IPS DF 4.7 (cell line): ENCODE measurements around the gene EIF4A3.
"Not testable (repeated sequence)": the region's sequence is repeated elsewhere in the genome, so short reads cannot be mapped to it uniquely, and the experiment has no call there.

ENCODE experiments used
- DNase-seq: peaks from one replicate; pipeline ENCODE4 v3.0.0-alpha.2; 2013; ENCODE audit warnings: low spot score; ENCODE audit errors: extremely low read depth

The EIF4A3 gene

DNA sequence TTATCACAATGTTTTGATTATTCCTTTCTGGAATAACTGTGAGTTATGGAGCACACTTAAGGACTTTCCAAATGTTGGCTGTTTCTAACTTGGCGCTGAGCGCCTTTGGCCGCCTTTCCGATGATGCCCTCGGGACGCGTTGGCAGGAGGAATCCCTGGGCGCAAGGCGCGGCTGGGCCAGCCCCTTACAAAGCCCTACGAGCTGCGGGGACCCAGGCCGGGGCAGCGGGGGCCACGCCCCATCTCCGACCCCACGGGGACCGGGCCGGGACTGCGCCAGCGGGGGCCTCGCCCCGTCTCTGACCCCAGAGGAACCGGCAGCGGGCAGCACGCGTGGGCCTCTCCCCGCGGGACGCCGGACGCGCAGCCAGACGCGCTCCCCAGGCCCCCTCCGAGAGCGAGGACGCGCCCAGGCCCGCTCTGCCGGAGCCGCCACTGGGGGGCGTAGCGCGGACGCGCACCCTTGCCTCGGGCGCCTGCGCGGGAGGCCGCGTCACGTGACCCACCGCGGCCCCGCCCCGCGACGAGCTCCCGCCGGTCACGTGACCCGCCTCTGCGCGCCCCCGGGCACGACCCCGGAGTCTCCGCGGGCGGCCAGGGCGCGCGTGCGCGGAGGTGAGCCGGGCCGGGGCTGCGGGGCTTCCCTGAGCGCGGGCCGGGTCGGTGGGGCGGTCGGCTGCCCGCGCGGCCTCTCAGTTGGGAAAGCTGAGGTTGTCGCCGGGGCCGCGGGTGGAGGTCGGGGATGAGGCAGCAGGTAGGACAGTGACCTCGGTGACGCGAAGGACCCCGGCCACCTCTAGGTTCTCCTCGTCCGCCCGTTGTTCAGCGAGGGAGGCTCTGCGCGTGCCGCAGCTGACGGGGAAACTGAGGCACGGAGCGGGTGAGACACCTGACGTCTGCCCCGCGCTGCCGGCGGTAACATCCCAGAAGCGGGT is 45.6 kb downstream of the EIF4A3 start, which contains the start of gene GAA:
Gene GAA (plus strand): TSS at position 571 of the 935 bp plus-strand sequence. CDS start 3,006 bp downstream, outside the sequence.
- DNase-seq = no peak

DNA sequence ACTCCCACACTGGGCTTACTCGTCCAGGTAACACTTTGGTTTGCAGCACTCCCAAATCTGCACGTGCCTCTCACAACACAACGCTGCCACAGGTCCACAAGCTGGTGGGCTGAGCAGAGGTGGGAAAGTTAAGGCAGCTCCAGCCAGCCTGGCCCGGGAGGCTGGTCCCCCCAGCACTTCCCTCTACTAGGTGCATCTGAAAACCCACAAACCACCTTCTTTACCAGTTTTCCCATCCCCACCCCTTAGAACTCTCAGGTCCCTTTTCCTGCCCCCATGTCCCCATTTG is 46.9 kb downstream of the EIF4A3 start:
- no peak for DNase-seq

DNA sequence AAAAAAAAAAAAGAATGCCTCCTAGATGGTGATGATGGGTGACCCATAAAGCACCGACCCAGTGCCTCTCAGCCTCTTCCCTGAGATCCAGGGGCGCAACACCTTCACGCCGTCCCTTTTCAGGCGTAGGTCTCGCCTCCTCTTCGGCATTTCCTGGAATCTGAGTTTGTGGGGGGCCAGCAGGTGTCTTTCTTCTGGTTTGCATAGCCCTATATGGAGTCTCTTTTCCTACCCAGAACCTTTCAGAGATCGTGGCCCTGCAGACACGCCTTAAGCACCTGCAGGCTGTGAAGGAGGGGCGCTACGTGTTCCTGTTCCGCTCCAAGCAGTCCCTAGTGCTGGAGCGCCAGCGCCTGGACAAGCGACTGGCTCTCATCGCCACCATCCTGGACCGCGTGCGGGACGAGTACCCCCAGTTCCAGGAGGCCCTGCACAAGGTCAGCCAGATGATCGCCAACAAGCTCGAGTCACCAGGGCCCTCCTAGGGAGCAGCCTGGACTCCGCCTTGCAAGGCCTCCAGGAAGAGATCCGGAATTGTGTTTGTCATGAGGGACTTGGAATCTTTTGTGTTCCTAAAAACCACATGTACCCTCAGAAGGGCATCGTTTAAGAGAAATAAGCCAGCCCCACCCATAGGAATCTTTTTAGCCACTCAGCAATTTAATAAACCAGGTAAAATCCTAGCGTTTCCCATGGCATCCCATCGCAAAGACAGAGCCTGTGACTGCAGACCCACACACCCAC is 47.5 kb downstream of the EIF4A3 start:
- no peak for DNase-seq

- DNase-seq = no peak
Measured at GRCh38 chr17:80097844-80098691, 48.9 kb downstream of the EIF4A3 start.

DNA sequence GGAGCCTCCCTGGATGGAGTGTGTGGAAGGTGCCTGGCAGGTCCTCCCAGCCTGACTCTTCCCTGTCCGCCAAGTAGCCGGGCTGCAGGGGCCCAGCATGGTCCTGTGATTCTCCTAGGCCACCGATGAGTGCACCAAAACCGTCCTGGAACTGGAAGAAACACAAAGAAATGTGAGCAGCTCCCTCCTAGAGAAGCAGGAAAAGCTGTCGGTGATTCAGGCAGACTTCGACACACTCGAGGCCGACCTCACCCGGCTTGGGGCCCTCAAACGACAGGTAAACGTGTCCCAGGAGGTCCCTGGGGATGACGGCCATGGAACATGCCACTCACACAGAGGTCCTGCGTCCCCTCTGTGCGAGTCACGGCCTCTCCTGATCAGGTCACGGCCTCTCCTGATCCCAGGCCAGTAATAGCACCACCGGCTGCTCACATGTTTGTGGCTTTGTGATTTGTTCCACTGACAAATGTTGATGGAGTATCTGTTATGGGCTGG is 49.8 kb downstream of the EIF4A3 start:
- DNase-seq = no peak

DNA sequence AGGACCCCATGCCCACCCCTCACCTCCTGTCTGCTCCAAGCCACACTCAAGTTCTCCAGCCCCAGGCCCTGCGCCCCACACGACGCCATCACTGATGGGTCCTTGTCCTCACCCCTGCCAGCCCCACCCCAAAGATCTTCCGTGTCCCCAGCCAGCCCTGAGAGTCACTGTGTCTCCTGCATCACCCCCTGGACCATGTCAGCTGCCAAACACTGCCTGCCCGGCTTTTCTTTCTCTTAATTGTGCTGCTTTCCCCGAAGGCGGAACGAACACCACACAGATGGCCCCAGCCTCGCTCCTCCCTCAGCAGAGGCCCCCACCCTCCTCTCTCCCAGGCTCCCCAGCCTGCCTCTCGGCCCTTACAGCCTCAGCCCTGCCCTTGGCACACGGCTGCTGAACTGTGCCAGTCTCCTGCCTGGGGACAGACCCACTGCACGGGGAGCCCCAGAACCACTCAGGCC is 50.3 kb downstream of the EIF4A3 start:
- DNase-seq = no peak

DNA sequence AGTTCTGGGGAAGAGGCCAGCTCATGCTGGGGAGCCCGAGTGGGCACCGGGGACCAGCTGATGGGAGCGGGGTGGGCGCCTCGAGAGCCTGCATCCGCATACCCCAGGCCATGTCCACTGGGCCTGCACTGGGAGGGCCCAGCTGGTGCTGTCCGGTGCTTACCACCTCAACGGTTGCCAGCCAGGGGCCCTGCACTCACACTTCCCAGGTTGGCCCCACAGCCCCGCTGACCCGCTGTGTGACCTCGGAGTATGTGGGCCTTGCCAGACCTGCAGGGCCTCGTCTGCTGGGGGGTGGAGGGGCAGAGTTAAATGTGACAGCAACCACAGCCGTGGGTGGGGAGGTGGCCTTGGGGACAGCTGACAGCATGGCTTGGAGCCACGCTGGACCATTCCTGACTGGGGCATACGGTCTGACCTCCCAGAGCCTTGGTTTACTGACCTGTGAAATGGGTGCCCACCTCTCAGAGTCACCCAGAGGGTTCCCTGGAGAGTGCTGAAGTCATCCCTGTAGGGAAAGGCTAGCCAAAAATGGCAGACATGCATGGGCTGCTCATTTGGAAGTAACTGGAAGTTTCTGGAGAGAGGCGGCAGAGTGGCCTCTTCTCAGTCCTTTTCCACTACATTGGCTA is 51.0 kb downstream of the EIF4A3 start:
- DNase-seq = no peak

DNA sequence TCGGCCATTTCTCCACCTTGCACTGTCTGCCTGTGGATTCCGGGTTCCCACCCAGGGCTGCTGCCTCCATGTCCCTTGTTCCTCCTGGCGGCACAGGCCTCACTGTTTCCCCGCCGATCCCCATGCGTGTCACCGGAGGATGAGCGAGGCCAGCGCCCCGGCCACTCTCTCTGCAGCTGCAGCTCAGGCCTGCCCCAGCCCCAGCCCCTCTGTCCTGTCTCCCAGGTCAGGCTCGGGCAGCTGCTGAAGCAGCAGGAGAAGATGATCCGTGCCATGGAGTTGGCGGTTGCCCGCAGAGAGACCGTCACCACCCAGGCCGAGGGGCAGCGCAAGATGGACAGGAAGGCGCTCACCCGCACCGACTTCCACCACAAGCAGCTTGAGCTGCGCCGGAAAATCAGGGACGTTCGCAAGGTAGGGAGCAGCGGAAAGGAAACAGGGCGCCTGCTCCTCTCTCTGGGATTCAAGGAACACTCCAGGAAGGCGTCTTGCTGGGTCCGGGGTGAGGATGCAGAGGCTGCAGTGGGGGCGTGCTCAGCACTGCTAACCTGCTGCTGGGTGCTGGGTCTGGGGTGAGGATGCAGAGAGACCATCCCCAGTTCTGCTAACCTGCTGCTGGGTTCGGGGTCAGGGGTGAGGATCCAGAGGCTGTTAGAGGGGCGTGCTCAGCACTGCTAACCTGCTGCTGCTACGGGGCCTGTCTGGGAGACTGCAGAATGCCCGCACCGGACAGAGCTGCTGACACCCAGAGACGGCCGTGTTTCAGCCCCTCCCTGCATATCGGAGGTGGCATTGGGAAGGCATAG is 51.7 kb downstream of the EIF4A3 start:
- no peak for DNase-seq

DNA sequence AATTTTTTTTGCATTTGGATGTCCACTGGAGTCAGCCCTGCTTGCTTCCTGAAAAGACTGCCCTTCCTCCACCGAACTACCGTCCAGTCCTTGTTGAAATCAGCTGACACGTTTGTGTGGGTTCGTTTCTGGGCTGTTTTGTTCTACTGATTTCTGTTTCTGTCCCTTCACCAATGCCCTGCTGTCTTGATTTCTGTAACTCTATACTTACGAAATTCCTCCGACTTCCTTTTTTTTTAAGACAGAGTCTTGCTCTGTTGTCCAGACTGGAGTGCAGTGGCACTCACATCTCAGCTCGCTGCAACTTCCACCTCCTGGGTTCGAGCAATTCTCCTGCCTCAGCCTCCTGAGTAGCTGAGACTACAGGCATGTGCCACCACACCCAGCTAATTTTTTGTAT is 54.0 kb downstream of the EIF4A3 start:
- no peak for DNase-seq

DNA sequence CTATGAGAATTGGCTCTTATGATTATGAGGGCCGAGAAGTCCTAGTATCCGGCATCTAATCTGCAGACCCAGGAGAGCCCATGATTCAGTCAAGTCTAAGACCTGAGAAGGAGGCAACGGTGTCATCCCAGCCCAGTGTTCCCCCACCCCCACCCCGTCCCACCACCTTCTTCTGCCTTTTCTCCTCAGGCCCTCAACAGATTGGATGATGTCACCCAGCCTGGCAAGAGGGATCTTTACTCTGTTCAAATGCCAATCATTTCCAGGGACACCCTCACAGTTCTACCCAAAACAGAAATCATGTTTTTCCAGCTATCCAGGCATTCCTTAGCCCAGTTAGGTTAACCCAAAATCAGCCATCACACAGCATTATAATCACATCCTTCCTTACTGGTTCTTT is 55.6 kb downstream of the EIF4A3 start:
- DNase-seq = no peak

DNA sequence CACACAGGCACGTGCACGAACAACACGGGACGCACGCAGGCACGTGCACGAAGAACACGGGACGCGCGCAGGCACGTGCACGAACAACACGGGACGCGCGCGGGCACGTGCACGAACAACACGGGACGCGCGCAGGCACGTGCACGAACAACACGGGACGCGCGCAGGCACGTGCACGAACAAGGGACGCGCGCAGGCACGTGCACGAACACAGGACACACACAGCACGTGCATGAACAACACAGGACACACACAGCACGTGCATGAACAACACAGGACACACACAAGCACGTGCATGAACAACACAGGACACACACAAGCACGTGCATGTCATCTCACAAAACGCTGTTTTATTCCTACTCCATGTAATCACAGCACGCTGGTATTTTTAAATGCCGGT is 56.8 kb downstream of the EIF4A3 start:
- DNase-seq = not testable (repeated sequence)

DNA sequence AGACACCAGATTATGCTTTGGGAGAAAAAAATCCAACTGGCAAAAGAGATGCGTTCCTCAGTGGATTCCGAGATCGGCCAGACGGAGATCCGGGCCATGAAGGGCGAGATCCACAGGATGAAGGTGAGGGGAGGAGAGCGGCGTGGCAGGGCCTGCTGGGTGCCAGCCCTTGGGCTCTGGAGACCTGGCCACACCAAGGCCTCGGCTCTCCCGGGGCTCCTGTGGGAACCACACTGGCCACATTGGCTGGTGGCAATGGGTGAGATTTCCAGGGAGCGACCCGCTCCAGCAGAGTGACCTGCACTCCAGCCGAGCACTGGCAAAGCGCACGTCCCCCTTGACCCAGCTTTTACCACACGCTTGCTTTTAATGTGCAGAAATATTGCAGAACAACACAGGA is 57.2 kb downstream of the EIF4A3 start:
- no peak for DNase-seq

GRCh38 chr17:80087346-80088265 is 59.3 kb downstream of the EIF4A3 start:
- DNase-seq = no peak

DNA sequence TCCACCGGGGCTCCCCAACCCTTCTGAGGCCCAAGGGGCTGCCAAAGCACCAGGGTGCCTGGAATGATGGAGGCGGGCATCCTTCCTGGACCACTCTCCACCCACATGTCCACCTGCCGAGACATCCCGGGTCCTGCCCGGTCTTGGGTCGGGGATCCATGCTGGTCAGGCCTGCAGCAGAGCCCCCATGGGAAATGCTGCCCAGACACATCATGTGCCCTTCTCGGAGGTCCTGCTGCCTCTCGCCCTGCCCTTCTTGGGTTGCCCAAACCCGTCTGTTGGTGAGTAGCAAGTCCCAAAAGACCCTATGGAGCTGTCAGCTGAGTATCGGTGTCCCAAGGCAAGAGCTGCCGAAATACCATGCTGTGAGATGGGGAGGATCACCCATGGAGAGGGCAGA is 60.3 kb downstream of the EIF4A3 start:
- DNase-seq = no peak

DNA sequence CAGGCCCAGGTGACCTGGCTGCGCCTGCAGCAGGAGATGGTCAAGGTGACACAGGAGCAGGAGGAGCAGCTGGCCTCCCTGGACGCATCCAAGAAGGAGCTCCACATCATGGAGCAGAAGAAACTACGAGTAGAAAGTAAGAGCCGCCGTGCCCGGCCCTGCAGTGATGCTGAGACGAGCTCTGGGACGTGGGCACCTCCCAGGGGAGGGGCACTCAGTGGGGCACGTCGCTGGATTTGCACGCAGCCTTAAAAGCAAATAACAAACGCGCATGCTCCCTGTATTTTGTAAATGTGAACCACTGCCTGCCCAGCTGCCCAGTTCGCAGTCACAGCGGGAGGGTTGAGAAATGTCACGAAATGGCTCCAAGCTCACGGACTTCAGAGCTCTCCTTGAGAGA is 60.8 kb downstream of the EIF4A3 start:
- DNase-seq = no peak

DNA sequence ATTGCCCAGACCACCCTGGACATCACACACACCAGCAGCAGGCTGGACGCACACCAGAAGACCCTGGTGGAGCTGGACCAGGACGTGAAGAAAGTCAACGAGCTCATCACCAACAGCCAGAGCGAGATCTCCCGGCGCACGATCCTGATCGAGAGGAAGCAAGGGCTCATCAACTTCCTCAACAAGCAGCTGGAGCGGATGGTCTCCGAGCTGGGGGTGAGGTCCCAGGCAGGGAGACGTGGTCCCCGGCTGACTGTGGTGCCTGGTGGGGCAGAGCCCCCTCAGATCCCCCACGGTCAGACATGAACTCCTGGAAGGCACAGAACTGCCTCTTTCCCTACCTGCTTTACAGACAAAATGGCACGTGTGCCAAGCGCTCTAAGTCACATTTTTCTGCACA is 62.2 kb downstream of the EIF4A3 start:
- no peak for DNase-seq
